Measurements from ENCODE around the gene RAPGEF2. TPM values are rescaled to one million over a fixed set of nuclear protein-coding genes. Genes with fewer than 3 reads are reported as not detected.
"Not testable (repeated sequence)": the region's sequence is repeated elsewhere in the genome, so short reads cannot be mapped to it uniquely, and the experiment has no call there.

Gene RAPGEF2
- total RNA-seq, 1 donor from 2014 or later: 32.4 TPM

- Histone ChIP-seq H3K27ac (no peak overlapping the region), H3K27me3 (no peaks in the 10 kb centered on the region), H3K4me1 (peaks cover 40% of the 10 kb centered on the region), H3K36me3 (no peaks in the 10 kb centered on the region), H3K9me3 (no peaks in the 10 kb centered on the region), H3K4me3 (no peak overlapping the region)
- no peak for TF ChIP-seq CTCF (IDR thresholded peaks at IDR 0.05)
- no peak for TF ChIP-seq POLR2A (IDR thresholded peaks at IDR 0.05)
- no peak for TF ChIP-seq POLR2AphosphoS5 (IDR thresholded peaks at IDR 0.05; ENCODE audit: insufficient read depth in 1 of 2, low read depth in 1 of 2)
- intact Hi-C loops (cut with DNase I): no loop called here
- DNase-seq (ENCODE audit: extremely low spot score in 2 of 2): no peak
These were observed 3.8 kb downstream of the RAPGEF2 start for GRCh38 chr4:159106636-159107035.

GRCh38 chr4:159107203-159107925, 4.5 kb downstream of the RAPGEF2 start:
- H3K27ac ChIP-seq: no peak overlapping the region
- TF ChIP-seq POLR2A (IDR thresholded peaks at IDR 0.05) (no peak), CTCF (IDR thresholded peaks at IDR 0.05) (no peak), POLR2AphosphoS5 (IDR thresholded peaks at IDR 0.05; ENCODE audit: insufficient read depth in 1 of 2, low read depth in 1 of 2) (no peak)
- H3K9me3 ChIP-seq: no peaks in the 10 kb centered on the region
- no peak for DNase-seq (ENCODE audit: extremely low spot score in 2 of 2)
- H3K4me1 ChIP-seq: peaks cover 36% of the 10 kb centered on the region
- no peak overlapping the region for H3K4me3 ChIP-seq
- intact Hi-C loops (cut with DNase I): no loop called here
- H3K27me3 ChIP-seq: no peaks in the 10 kb centered on the region
- H3K36me3 ChIP-seq: no peaks in the 10 kb centered on the region

DNA sequence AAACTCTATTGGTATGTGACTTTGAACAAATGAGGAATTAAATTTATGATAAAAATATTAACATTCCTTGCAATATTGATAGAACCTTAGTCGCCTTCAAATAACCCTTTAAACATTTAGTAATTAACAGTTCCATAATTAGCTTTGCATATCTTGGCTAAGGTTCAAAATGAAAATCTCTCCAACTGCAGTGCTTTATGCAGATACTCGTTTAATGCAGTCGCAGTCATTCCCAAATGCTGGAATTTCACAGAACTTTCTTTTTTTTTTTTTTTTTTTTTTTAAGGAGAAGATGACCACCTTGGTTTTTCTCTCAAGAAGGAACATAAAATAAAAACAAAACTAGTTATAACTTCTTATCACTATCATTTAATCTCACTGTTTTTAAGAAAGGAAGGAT, 5.2 kb downstream of the RAPGEF2 start:
- Histone ChIP-seq H3K27ac (no peak overlapping the region), H3K9me3 (no peaks in the 10 kb centered on the region), H3K27me3 (no peaks in the 10 kb centered on the region), H3K4me1 (peaks cover 35% of the 10 kb centered on the region), H3K4me3 (no peak overlapping the region), H3K36me3 (no peaks in the 10 kb centered on the region)
- TF ChIP-seq POLR2A (IDR thresholded peaks at IDR 0.05): no peak
- DNase-seq (ENCODE audit: extremely low spot score in 2 of 2): no peak
- intact Hi-C loops (cut with DNase I): no loop called here

DNA sequence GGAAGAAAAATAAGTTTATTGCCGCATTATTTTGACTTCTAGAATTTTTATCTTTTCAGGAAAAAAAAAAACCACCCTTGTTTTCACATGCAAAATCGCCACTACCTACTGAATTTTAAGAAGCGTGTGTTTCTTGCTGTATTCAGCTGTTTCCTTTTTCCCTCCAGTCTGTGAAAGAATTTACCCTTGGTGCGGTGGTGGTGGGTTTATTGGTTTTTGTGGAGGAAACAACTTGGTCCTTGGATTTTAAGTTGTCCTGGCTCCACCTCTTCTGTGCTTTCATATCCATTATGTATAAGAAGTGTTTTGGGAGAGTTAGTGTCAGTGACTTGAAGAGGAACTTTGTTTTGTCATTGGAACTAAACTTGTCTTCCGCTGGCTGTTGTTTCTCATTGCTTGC, 8.1 kb downstream of the RAPGEF2 start:
- H3K9me3 ChIP-seq: no peaks in the 10 kb centered on the region
- no peaks in the 10 kb centered on the region for H3K36me3 ChIP-seq
- H3K4me1 ChIP-seq: peaks cover 18% of the 10 kb centered on the region
- no peak overlapping the region for H3K4me3 ChIP-seq
- no peak overlapping the region for H3K27ac ChIP-seq
- intact Hi-C loops (cut with DNase I): no loop called here
- no peak for DNase-seq (ENCODE audit: extremely low spot score in 2 of 2)
- TF ChIP-seq CTCF (IDR thresholded peaks at IDR 0.05) (no peak), POLR2AphosphoS5 (IDR thresholded peaks at IDR 0.05; ENCODE audit: insufficient read depth in 1 of 2, low read depth in 1 of 2) (no peak), POLR2A (IDR thresholded peaks at IDR 0.05) (no peak)
- H3K27me3 ChIP-seq: no peaks in the 10 kb centered on the region

- TF ChIP-seq CTCF (IDR thresholded peaks at IDR 0.05): no peak
- no peak for TF ChIP-seq POLR2AphosphoS5 (IDR thresholded peaks at IDR 0.05; ENCODE audit: insufficient read depth in 1 of 2, low read depth in 1 of 2)
- TF ChIP-seq POLR2A (IDR thresholded peaks at IDR 0.05): no peak
- H3K4me3 ChIP-seq: no peak overlapping the region
- H3K9me3 ChIP-seq: no peaks in the 10 kb centered on the region
- no peak overlapping the region for H3K27ac ChIP-seq
- intact Hi-C loops (cut with DNase I): no loop called here
- no peak for DNase-seq (ENCODE audit: extremely low spot score in 2 of 2)
- H3K36me3 ChIP-seq: no peaks in the 10 kb centered on the region
- H3K4me1 ChIP-seq: peaks cover 14% of the 10 kb centered on the region
- no peaks in the 10 kb centered on the region for H3K27me3 ChIP-seq
These were observed 8.5 kb downstream of the RAPGEF2 start for GRCh38 chr4:159111416-159111815.

DNA sequence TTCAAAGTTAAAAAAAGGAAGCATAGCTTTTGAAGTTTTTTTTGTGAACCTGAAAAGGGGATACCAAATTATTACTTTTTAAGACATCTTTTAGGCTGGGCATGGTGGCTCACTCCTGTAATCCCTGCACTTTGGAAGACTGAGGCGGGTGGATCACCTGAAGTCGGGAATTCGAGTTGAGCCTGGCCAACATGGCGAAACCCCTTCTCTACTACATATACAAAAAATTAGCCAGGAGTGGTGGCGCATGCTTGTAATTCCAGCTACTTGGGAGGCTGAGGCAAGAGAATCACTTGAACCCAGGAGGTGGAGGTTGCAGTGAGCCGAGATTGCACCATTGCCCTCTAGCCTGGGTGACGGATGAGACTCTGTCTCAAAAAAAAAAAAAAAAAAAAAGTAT, 10.5 kb downstream of the RAPGEF2 start:
- DNase-seq (ENCODE audit: extremely low spot score in 2 of 2); H3K9me3 ChIP-seq; H3K4me1 ChIP-seq; H3K27me3 ChIP-seq; H3K4me3 ChIP-seq; H3K27ac ChIP-seq; H3K36me3 ChIP-seq; intact Hi-C loops (cut with DNase I): not testable (repeated sequence)

DNA sequence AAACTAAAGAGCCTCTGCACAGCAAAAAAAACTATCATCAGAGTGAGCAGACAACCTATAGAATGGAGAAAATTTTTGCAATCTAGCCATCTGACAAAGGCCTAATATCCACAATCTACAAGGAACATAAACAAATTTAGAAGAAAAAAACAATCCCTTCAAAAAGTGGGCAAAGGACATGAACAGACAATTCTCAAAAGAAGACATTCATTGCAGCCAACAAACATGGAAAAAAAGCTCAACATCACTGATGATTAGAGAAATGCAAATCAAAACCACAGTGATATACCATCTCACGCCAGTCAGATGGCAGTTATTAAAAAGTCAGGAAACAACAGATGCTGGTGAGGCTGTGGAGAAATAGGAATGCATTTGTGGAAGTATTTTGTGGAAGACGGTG, 13.2 kb downstream of the RAPGEF2 start:
- not testable (repeated sequence) for H3K36me3 ChIP-seq; H3K9me3 ChIP-seq; H3K27me3 ChIP-seq; H3K4me1 ChIP-seq; DNase-seq (ENCODE audit: extremely low spot score in 2 of 2); H3K4me3 ChIP-seq; H3K27ac ChIP-seq
- intact Hi-C loops (cut with DNase I): loop anchor here (5.0 kb wide), 1 partner anchor 451 kb away; no protein-coding TSS in a partner anchor

DNA sequence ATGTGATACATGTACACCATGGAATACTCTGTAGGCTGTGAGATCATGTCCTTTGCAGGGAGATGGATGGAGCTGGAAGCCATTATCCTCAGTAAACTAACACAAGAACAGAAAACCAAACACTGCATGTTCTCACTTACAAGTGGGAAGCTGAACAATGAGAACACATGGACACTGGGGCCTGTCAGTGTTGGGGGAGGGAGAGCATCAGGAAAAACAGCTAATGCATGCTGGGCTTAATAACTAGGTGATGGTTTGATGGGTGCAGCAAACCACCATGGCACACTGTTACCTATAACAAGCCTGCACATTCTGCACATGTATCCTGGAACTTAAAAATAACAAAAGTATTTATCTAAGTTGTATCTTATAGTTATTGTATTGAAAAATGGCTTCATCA, 13.8 kb downstream of the RAPGEF2 start:
- not testable (repeated sequence) for H3K27me3 ChIP-seq; DNase-seq (ENCODE audit: extremely low spot score in 2 of 2); H3K27ac ChIP-seq; H3K36me3 ChIP-seq; H3K4me1 ChIP-seq; H3K9me3 ChIP-seq; H3K4me3 ChIP-seq
- intact Hi-C loops (cut with DNase I): loop anchor here (5.0 kb wide), 1 partner anchor 451 kb away; no protein-coding TSS in a partner anchor
